Activated effector memory CD4-positive, alpha-beta T cell treated with anti-CD3 and anti-CD28 coated beads, Interleukin-2, amount 50 U/mL, for 16 hours (primary cell): ENCODE measurements around the gene CCDC102B.
"Not testable (repeated sequence)": the region's sequence is repeated elsewhere in the genome, so short reads cannot be mapped to it uniquely, and the experiment has no call there.

Experiments
- DNase-seq: peaks from one replicate; pipeline ENCODE4 v3.0.0-alpha.2; 2020

The CCDC102B gene

GRCh38 chr18:68830256-68831045, 32.6 kb downstream of the CCDC102B start:
- no peak for DNase-seq

GRCh38 chr18:68833756-68834155, 35.9 kb downstream of the CCDC102B start:
- no peak for DNase-seq

GRCh38 chr18:68837665-68838451, 40.0 kb downstream of the CCDC102B start:
- DNase-seq, result no peak

GRCh38 chr18:68839701-68840100, 41.8 kb downstream of the CCDC102B start:
- no peak for DNase-seq

DNA sequence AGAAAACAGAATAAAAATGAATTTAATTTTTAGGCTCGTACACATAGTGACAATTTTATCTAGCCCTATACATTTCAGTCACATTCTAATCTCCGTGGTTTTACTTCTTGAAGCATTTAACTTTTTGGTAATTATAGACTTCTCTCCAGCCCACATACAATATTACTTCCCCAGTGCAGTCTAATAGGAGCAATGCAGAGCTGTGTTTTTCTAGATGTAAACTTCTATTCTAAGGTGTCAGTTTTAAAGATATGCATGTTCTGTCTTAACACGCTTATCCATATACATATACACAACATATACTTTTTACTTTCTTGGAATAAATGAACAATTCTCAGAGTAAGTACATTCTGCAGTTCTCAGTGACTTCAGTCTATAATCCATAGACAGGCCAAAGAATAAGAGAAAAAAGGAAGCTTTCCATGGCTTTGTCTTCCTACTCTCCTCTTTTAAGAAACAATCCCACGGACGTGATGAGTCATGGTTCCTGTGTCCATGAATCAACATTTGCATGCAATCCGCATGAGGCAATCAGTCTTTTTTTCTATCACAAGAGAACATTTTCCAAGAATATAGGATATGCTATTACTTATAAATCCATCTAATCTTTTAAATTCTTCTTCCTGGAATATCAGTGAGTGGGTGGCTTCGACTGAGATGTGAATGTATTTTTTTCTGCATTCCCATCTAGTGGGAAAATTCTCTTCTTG, 42.8 kb downstream of the CCDC102B start:
- no peak for DNase-seq

- DNase-seq, result no peak
Measured at GRCh38 chr18:68841301-68841700, 43.4 kb downstream of the CCDC102B start.

GRCh38 chr18:68842951-68843350, 45.1 kb downstream of the CCDC102B start:
- no peak for DNase-seq

DNA sequence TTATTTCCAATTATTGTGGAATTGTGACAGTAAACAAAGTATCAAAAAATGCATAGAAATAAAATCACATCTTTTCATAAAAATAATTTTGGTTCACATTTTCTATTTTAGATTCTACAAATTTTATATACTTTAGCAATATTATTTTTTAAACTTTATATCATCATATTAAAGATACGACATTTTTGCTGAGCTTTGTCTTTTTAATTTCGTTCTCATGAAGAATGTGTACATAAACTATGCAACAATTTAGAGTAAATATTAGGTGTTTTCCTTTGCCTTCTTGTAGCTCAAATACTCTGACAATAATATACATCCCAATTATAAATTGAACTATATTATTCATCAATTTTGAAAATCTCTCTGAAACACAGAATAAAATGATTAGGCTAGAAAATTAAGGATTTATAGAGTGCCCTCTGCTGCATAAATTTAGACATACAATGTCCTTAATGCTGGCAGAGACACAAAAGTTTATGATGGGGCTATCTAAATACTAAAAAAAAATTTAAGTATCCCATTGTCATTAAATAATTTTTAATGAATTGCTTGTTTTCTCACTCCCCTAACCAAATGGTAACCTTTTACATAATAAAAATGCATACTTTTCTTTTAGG, 45.7 kb downstream of the CCDC102B start:
- no peak for DNase-seq

DNA sequence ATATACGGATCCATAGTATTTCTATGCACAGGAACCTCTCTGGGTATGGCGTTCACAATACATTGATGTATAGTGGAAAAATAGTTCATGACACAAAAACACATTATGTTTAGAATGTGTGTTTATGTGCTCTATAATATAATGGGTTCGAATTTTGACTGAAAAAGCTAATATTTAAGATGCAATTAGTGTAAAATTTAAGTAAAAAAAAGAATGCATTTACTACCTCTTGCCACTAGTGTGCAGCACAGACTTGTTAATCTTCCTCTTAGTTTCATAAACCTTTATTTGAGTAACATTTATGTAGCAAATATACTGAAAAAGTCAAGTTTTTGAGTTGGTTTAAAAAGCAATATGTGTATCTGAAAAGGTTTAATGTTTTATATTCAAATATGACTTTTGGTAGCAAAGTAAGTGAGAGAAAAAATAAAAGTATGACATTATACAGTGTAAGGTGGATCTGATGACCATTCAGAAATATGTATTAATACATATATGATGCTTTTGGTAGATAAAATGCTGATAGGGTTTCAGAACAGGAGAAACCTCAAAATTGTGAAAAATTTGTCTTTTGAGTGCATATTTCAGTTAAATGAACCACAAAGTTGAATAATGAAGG, 49.4 kb downstream of the CCDC102B start:
- DNase-seq, result no peak

- no peak for DNase-seq
Measured at GRCh38 chr18:68848242-68848641, 50.4 kb downstream of the CCDC102B start.

DNA sequence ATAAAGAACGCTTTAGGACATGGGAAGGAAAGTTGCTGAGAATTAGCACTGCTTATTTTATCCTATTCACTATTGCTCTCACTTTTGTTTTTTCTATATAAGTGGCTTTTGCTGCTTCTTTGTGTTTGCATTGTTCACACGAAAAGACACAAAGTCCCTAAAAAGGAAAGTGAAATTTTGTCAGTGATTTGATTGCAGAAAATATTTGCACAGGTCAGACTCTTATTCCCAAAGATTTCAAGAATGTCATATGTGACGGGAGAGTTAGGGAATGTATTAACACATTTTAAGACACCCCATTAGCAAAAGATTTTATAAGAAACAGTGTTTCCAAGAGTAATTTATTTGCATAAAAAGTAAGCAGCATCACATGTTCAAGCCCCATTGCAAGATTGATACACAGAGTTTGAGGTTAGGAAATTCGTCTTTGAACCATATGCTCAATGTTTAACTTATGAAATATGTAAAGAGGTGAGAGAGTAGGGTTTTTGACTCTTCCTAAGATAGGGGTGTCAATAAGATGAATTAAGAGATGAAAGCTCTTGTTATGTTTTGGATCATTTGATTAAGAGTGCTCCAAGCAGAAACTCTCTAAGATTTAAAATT, 57.0 kb downstream of the CCDC102B start:
- no peak for DNase-seq

DNA sequence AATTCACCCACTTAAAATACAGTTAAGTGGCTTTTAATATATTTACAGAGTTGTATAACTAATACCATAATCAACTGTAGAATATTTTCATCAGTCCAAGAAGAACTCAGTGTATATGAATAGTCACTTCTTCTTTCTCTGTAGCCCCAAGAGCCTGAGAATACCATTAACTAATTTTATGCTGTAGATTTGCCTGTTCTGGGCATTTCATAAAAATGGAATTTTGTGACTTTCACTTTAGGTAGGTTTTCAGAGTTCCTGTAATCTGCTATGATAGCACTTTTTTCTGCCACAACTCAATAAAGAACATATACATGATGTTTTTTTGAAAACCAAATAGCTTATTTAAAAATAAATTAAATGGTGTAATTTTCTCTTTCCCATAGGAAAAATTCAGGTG, 57.6 kb downstream of the CCDC102B start:
- no peak for DNase-seq

DNA sequence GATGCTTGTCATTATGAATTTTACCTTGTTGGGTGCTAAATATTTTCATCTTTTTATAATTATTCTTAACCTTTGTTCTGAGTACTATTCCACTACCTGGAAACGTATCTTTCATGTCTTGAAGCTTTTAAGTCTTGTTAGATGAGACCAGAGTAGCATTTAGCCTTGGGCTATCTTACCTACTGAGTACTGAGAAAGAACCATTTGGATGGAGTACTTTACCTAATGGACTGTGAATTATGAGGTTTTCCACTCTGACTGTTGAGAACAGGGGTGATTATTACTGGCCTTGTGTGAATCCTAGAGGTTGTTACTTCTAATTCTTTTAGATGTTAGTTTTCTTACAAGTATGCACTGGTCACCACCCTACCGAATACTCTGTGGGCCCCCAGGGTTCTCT, 63.5 kb downstream of the CCDC102B start:
- DNase-seq, result no peak

- no peak for DNase-seq
Measured at GRCh38 chr18:68865021-68865420, 67.1 kb downstream of the CCDC102B start.

- no peak for DNase-seq
Measured at GRCh38 chr18:68865503-68865902, 67.6 kb downstream of the CCDC102B start.

- DNase-seq, result no peak
Measured at GRCh38 chr18:68873003-68873402, 75.1 kb downstream of the CCDC102B start.

DNA sequence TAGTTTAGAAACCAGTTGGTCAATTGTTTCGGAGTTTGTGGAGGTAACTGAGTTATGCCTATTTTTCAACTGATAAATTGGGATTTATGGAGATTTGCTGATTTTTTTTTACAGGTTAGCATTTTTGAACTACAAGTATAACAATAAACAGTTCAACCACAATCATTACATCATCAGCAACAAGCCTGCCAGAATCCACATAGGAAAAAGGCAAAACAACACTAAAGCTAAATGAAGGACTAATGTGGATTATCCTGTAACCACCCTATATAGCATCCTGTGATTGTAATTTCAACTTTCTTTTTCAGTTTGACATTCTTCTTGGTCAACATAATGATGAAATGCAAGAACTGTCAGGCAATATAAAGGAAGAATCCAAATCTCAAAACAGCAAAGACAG, 76.5 kb downstream of the CCDC102B start:
- no peak for DNase-seq

GRCh38 chr18:68879947-68880346, 82.1 kb downstream of the CCDC102B start:
- DNase-seq, result not testable (repeated sequence)

DNA sequence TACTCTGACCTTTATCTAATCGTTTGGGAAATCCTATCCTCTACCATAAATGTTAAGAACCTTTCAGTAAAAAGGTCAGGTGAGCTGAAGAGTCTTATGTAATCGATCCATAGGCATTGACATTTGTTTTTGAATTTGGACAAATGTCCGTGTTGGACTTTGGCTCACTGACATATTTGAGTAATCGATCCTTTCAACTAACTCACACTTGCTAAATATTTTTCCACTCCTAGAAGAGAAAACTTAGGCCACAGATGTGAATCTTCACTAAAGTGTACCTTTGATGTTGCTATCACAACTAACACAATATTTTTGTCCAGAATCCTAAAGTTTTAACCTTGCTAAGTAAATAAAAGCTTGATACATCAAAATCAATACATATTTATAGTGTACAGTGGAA, 89.5 kb downstream of the CCDC102B start:
- DNase-seq, result no peak

DNA sequence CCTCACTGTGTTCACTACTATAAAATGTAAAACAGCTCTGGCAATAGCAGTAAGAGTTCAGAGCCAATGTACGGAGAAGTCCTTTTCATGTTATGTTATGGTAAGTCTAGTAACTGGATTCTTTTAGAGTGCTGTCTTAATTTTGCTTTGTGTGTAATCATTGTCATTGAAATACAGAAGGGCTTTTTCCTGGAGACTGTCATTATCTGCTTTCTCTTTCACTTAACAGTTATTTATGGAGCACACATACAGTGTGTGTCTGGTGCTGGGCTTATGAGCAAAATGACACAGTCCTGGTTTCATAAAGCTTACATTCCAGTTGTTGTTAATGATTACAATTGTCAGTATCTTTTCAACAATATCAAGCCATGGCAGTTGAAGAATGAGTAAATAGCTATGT, 95.5 kb downstream of the CCDC102B start:
- no peak for DNase-seq

- no peak for DNase-seq
Measured at GRCh38 chr18:68897286-68897685, 99.4 kb downstream of the CCDC102B start.

DNA sequence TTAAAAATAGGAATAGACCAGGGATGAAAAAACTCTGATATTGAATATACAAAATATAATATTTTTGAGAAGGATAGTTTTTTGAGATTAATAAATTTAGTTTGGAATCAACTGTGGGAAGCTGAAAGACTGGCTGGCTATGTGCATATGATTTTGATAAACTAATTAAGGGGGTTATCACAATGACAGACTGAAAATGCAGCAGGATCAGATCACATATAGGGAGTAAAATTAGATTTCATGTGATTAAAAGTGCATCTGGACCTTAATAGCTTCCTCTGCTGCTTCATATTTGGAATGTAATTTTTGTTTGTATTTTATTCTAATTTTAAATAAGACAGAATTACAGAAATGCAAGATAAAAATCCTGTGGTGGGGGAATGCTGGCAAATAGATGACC, 111.7 kb downstream of the CCDC102B start:
- DNase-seq, result no peak
